ENCODE measurements around the gene OLA1. TPM values are rescaled to one million over a fixed set of nuclear protein-coding genes. Genes with fewer than 3 reads are reported as not detected.
A peak's percentile ranks its signal among the peaks of the same experiment; 100 is the strongest.

The OLA1 gene
- total RNA-seq, 1 donor from 2014 or later = 104 TPM

DNA sequence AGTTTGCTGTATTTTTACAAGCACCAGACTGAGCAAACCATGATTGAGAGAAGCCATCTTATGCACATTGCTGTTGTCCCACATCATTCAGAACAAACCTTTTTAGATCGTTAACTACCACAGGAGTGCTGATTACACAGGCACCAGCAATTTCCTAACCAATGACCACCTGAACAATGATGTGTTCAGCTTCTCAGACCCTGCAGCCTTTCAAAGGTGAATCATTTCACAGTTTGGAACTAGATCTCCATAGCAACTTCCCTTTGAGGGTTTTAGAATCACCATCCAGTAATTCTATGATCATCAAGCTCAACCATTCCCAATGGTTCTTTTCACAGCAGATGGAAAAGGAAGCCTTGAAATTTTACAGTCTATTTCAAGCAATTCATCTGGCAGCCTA is 71.4 kb downstream of the OLA1 start:
- H3K4me3 ChIP-seq (ENCODE audit: low read depth, low read length) = no peak overlapping the region
- DNase-seq (ENCODE audit: low read depth) = peak; percentile 84
- TF ChIP-seq, protein P1, sequence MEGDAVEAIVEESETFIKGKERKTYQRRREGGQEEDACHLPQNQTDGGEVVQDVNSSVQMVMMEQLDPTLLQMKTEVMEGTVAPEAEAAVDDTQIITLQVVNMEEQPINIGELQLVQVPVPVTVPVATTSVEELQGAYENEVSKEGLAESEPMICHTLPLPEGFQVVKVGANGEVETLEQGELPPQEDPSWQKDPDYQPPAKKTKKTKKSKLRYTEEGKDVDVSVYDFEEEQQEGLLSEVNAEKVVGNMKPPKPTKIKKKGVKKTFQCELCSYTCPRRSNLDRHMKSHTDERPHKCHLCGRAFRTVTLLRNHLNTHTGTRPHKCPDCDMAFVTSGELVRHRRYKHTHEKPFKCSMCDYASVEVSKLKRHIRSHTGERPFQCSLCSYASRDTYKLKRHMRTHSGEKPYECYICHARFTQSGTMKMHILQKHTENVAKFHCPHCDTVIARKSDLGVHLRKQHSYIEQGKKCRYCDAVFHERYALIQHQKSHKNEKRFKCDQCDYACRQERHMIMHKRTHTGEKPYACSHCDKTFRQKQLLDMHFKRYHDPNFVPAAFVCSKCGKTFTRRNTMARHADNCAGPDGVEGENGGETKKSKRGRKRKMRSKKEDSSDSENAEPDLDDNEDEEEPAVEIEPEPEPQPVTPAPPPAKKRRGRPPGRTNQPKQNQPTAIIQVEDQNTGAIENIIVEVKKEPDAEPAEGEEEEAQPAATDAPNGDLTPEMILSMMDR (conservative IDR thresholded peaks at IDR 0.05; ENCODE audit: low read depth, low read length) = no peak

DNA sequence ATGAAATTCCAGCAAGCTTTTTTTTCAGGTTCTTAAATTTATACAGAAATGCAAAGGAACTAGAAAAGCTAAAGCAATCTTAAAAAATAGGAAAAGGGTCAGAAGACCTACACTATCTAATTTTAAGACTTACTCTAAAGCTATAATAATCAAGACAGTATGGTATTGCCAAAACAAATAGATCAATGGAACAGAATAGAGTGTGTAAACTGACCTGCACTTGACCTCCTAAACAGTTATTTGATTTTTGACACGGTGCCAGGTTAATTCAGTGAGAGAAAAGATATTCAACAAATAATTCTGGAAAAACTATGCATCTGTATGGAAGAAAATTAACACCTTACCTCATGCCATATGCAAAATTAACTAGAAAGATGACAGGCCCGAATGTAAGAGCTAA is 73.6 kb downstream of the OLA1 start:
- no peak for DNase-seq (ENCODE audit: low read depth)
- TF ChIP-seq, protein P1 (conservative IDR thresholded peaks at IDR 0.05; ENCODE audit: low read depth, low read length) = no peak
- no peak overlapping the region for H3K4me3 ChIP-seq (ENCODE audit: low read depth, low read length)

DNA sequence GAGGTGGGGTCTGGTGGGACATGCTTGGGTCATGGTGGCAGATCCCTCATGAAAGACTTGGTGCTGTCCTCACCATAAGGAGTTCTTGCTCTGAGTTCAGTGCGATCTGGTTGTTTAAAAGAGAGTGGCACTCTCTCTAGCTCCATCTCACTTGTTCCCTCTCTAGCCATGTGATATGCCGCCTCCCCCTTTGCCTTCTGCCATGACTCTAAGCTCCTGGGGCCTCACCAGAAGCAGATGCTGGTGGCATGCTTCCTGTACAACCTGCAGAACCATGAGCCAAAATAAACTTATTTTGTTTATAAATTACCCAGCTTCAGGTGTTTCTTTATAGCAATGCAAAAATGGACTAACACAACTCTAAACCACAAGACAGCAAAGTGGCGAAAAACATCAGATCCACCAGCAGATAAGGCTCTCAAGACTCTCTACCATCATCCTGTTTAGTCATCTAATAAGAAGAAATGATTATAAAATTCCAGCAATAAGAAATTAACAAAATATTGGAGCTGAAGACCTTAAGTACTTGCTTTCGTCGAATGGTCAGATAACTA is 75.5 kb downstream of the OLA1 start:
- H3K4me3 ChIP-seq (ENCODE audit: low read depth, low read length) = no peak overlapping the region
- TF ChIP-seq, protein P1 (conservative IDR thresholded peaks at IDR 0.05; ENCODE audit: low read depth, low read length) = no peak
- no peak for DNase-seq (ENCODE audit: low read depth)

DNA sequence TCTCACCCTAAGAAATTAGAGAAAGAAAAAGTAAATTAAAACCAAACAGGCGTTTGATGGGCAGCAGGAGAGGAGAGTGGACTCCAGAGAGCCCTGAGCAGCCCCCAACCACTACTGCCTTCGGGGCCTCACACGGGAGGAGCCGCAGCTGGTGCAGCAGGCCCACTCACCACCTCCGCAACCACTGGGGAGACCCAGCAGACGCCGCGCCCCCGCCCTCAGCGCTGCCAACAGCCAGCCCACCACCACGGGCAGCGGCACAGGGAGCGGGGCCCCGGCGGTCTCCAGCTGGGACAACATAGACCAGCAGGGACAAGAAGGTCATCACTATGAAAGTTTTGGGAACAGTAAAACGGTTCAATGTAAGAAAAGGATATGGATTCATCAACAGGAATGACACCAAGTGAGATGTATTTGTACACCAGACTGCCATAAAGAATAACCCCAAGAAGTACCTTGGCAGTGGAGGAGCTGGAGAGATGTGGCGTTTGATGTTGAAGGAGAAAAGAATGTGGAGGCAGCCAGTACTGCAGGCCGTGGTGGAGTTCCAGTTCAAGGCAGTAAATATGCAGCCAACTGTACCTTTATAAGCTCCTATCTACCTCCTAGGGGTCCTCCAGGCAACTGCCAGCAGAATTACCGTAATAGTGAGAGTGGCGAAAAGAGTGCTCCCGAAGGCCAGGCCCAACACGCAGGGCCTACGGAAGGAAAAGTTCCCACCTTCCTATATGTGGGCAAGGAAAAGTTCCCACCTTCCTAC is 76.5 kb downstream of the OLA1 start:
- TF ChIP-seq, protein P1 (conservative IDR thresholded peaks at IDR 0.05; ENCODE audit: low read depth, low read length) = no peak
- DNase-seq (ENCODE audit: low read depth) = no peak
- H3K4me3 ChIP-seq (ENCODE audit: low read depth, low read length) = no peak overlapping the region

DNA sequence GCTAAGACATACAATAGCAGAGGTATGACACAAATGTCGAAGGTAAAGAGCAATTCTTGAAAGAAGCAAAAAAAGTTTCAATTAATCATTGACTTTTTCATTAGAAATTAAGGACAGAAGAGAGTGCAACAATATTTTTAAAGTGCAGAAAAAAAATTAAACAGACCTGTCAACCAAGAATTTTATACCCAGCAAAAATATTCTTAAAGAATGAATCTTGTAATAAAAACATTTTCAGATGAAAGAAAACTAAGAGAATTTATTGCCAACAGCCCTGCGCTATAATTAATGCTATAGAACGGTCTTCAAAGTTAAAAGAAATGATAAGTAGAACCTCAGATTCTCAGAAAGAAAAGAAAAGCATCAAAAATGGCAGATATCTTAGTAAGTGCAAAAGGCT is 79.0 kb downstream of the OLA1 start:
- DNase-seq (ENCODE audit: low read depth) = no peak
- no peak overlapping the region for H3K4me3 ChIP-seq (ENCODE audit: low read depth, low read length)
- TF ChIP-seq, protein P1 (conservative IDR thresholded peaks at IDR 0.05; ENCODE audit: low read depth, low read length) = no peak

DNA sequence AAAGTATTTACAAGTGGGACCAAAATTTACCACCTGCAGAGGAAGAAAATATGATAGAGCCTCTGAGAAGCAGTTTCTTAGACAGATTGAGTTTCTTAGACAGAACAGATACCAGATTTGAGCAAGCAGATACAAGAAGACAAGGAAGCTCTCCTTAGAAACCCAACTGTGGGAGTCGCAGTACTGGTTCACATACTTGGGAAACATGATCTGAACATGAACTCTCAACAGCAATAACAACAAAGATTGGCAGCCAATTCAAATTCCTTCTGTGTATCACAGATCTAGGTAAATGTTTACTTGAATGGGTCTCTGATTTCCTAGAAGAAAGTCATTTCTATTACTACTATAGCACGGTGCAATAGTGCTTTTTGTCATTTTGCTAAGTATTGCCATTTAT is 82.1 kb downstream of the OLA1 start:
- DNase-seq (ENCODE audit: low read depth) = no peak
- TF ChIP-seq, protein P1 (conservative IDR thresholded peaks at IDR 0.05; ENCODE audit: low read depth, low read length) = no peak
- no peak overlapping the region for H3K4me3 ChIP-seq (ENCODE audit: low read depth, low read length)

DNA sequence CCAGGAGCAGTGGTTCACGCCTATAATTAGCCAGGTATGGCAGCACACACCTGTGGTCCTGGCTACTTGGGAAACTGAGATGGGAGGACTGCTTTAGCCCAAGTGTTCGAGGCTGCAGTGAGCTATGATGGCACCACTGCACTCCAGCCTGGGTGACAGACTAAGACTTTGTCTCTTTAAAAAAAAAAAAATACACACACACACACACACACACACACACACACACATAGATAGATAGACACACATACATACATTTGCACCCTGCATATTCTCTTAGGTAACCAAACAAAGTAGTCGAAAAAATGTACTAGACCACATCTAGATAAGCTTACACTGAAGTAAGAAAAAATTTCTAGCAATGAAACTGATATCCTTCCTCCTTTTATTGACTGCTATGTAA is 86.8 kb downstream of the OLA1 start:
- DNase-seq (ENCODE audit: low read depth) = no peak
- H3K4me3 ChIP-seq (ENCODE audit: low read depth, low read length) = no peak overlapping the region
- TF ChIP-seq, protein P1 (conservative IDR thresholded peaks at IDR 0.05; ENCODE audit: low read depth, low read length) = no peak

Data from epithelial cell of proximal tubule (primary cell).